ENCODE measurements around the gene NF1. TPM values are rescaled to one million over a fixed set of nuclear protein-coding genes. Genes with fewer than 3 reads are reported as not detected.

The NF1 gene
- total RNA-seq, 1 donor from 2014 or later, result 69.9 TPM

GRCh38 chr17:31200287-31200686 lies 105.5 kb downstream of the NF1 start:
- Mint-ChIP-seq H3K27me3 (no peaks in the 10 kb centered on the region), H3K27ac (no peak overlapping the region), H3K4me1 (ENCODE audit: unreplicated experiment) (no peaks in the 10 kb centered on the region), H3K4me3 (no peak overlapping the region), H3K9me3 (no peaks in the 10 kb centered on the region), H3K36me3 (peaks cover 16% of the 10 kb centered on the region)
- TF ChIP-seq CTCF (conservative IDR thresholded peaks at IDR 0.05), result no peak
- no peak for DNase-seq (ENCODE audit: extremely low spot score, unreplicated experiment)

- Mint-ChIP-seq H3K27ac (no peak overlapping the region), H3K4me1 (ENCODE audit: unreplicated experiment) (no peaks in the 10 kb centered on the region), H3K27me3 (no peaks in the 10 kb centered on the region), H3K4me3 (no peak overlapping the region), H3K36me3 (peaks cover 14% of the 10 kb centered on the region), H3K9me3 (no peaks in the 10 kb centered on the region)
- no peak for DNase-seq (ENCODE audit: extremely low spot score, unreplicated experiment)
- no peak for TF ChIP-seq CTCF (conservative IDR thresholded peaks at IDR 0.05)
Observed at GRCh38 chr17:31202968-31203367, 108.2 kb downstream of the NF1 start.

- H3K4me1 Mint-ChIP-seq (ENCODE audit: unreplicated experiment), result no peaks in the 10 kb centered on the region
- H3K9me3 Mint-ChIP-seq, result no peaks in the 10 kb centered on the region
- H3K4me3 Mint-ChIP-seq, result no peak overlapping the region
- no peak overlapping the region for H3K27ac Mint-ChIP-seq
- no peaks in the 10 kb centered on the region for H3K27me3 Mint-ChIP-seq
- TF ChIP-seq CTCF (conservative IDR thresholded peaks at IDR 0.05), result no peak
- DNase-seq (ENCODE audit: extremely low spot score, unreplicated experiment), result no peak
- peaks cover 5% of the 10 kb centered on the region for H3K36me3 Mint-ChIP-seq
Observed at GRCh38 chr17:31211352-31212012, 116.7 kb downstream of the NF1 start.

GRCh38 chr17:31216031-31216751 lies 121.4 kb downstream of the NF1 start:
- no peak for DNase-seq (ENCODE audit: extremely low spot score, unreplicated experiment)
- Mint-ChIP-seq H3K4me3 (no peak overlapping the region), H3K9me3 (no peaks in the 10 kb centered on the region), H3K27ac (no peak overlapping the region), H3K36me3 (peaks cover 5% of the 10 kb centered on the region), H3K27me3 (no peaks in the 10 kb centered on the region), H3K4me1 (ENCODE audit: unreplicated experiment) (no peaks in the 10 kb centered on the region)
- TF ChIP-seq CTCF (conservative IDR thresholded peaks at IDR 0.05), result peak; percentile 86

GRCh38 chr17:31224366-31224765 lies 129.6 kb downstream of the NF1 start:
- DNase-seq (ENCODE audit: extremely low spot score, unreplicated experiment), result no peak
- H3K4me1 Mint-ChIP-seq (ENCODE audit: unreplicated experiment), result peaks cover 8% of the 10 kb centered on the region
- peaks cover 14% of the 10 kb centered on the region for H3K36me3 Mint-ChIP-seq
- H3K9me3 Mint-ChIP-seq, result no peaks in the 10 kb centered on the region
- no peak for TF ChIP-seq CTCF (conservative IDR thresholded peaks at IDR 0.05)
- H3K4me3 Mint-ChIP-seq, result no peak overlapping the region
- no peak overlapping the region for H3K27ac Mint-ChIP-seq
- no peaks in the 10 kb centered on the region for H3K27me3 Mint-ChIP-seq

All from type B pancreatic cell (in vitro differentiated cells).